IPS DF 4.7 (cell line): ENCODE measurements around the gene PRSS8.

Experiments used
- DNase-seq: peaks from one replicate; pipeline ENCODE4 v3.0.0-alpha.2; 2013; ENCODE audit warnings: low spot score; ENCODE audit errors: extremely low read depth

The PRSS8 gene

DNA sequence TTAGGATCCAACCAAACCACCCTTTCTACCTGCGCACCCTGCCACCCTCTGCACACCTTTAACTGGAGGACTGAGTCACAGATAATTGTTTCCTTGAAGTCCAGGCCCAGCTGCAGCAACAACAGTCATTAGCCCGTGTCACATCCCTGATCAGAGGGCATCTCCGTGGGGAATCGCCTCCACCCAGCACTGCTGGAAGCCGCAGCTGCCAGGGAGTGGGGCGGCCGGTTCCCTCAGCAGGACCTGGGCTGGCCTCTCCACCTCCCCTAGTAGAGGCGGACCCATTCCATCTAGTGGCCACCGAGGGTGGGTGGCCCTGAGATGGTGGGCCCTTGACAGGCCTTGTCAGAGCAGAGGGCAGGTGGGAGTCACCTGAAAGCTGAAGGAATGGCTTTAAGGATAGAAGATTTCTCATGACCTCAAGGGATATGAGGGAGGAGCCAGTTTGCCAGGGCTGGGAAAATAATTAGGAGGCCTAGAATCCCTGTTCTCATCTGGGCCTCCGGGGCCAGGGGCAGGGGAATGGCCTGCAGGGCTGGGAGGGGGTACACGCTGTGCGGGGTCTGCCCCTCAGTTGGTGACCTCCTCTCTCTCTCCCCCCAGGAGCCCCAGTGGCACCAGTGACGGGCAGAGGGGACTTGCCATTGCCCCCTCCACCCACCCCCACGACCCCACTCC is 53.0 kb downstream of the PRSS8 start:
- no peak for DNase-seq
